Activated naive CD8-positive, alpha-beta T cell treated with anti-CD3 and anti-CD28 coated beads, Interleukin-2, amount 50 U/mL, for 24 hours (primary cell): ENCODE data around the gene CCND3.

Experiments used
- ATAC-seq: fragments of 150-1000 bp; cut with Tn5 transposase; one replicate; pipeline ENCODE4 v1.10.0; 2021
- DNase-seq: peaks from one replicate; pipeline ENCODE4 v3.0.0; 2021
- H3K27ac Mint-ChIP-seq: one replicate; pipeline ENCODE4 v1.8.0; 2021; ENCODE audit warnings: mild to moderate bottlenecking, mixed read lengths
- H3K27me3 Mint-ChIP-seq: one replicate; pipeline ENCODE4 v1.8.0; 2021; ENCODE audit warnings: mixed read lengths
- H3K36me3 Mint-ChIP-seq: one replicate; pipeline ENCODE4 v1.8.0; 2021; ENCODE audit warnings: low read depth, mixed read lengths
- H3K4me1 Mint-ChIP-seq: one replicate; pipeline ENCODE4 v1.8.0; 2021; ENCODE audit warnings: mixed read lengths
- H3K4me3 Mint-ChIP-seq: one replicate; pipeline ENCODE4 v1.8.0; 2021; ENCODE audit warnings: mild to moderate bottlenecking, moderate library complexity, mixed read lengths
- H3K9me3 Mint-ChIP-seq: one replicate; pipeline ENCODE4 v1.8.0; 2021; ENCODE audit warnings: mixed read lengths

CCND3 gene

GRCh38 chr6:41939176-41939847, 2.3 kb downstream of the CCND3 start:
- Mint-ChIP-seq H3K4me1 (peaks cover 79% of the 10 kb centered on the region), H3K27ac (peak overlapping the region; percentile 95), H3K9me3 (no peaks in the 10 kb centered on the region), H3K36me3 (peaks cover 51% of the 10 kb centered on the region), H3K4me3 (peak overlapping the region; percentile 97), H3K27me3 (no peaks in the 10 kb centered on the region)
- ATAC-seq: peak; percentile 2
- DNase-seq: peak; percentile 58

- ATAC-seq (no peak), DNase-seq (no peak)
- H3K9me3 Mint-ChIP-seq: no peaks in the 10 kb centered on the region
- peak overlapping the region; percentile 97 for H3K4me3 Mint-ChIP-seq
- H3K4me1 Mint-ChIP-seq: peaks cover 79% of the 10 kb centered on the region
- H3K27ac Mint-ChIP-seq: peak overlapping the region; percentile 95
- H3K36me3 Mint-ChIP-seq: peaks cover 53% of the 10 kb centered on the region
- H3K27me3 Mint-ChIP-seq: no peaks in the 10 kb centered on the region
These were observed 2.9 kb downstream of the CCND3 start for GRCh38 chr6:41938590-41939175.

GRCh38 chr6:41937861-41938574, 3.6 kb downstream of the CCND3 start:
- H3K4me3 Mint-ChIP-seq: peak overlapping the region; percentile 97
- H3K36me3 Mint-ChIP-seq: peaks cover 55% of the 10 kb centered on the region
- no peaks in the 10 kb centered on the region for H3K27me3 Mint-ChIP-seq
- no peaks in the 10 kb centered on the region for H3K9me3 Mint-ChIP-seq
- DNase-seq (no peak), ATAC-seq (no peak)
- H3K27ac Mint-ChIP-seq: peak overlapping the region; percentile 95
- peaks cover 74% of the 10 kb centered on the region for H3K4me1 Mint-ChIP-seq

- Mint-ChIP-seq H3K9me3 (no peaks in the 10 kb centered on the region), H3K4me1 (peaks cover 69% of the 10 kb centered on the region), H3K27ac (peak overlapping the region; percentile 95), H3K4me3 (peak overlapping the region; percentile 97), H3K27me3 (no peaks in the 10 kb centered on the region), H3K36me3 (peaks cover 60% of the 10 kb centered on the region)
- DNase-seq (no peak), ATAC-seq (no peak)
These were observed 4.1 kb downstream of the CCND3 start for GRCh38 chr6:41937472-41937860.

GRCh38 chr6:41936073-41936837, 5.4 kb downstream of the CCND3 start:
- Mint-ChIP-seq H3K9me3 (no peaks in the 10 kb centered on the region), H3K4me1 (peaks cover 62% of the 10 kb centered on the region), H3K27ac (peak overlapping the region; percentile 84), H3K4me3 (peak overlapping the region; percentile 97), H3K36me3 (peaks cover 68% of the 10 kb centered on the region), H3K27me3 (no peaks in the 10 kb centered on the region)
- ATAC-seq (peak; percentile 75), DNase-seq (peak; percentile 79)

GRCh38 chr6:41935685-41936072, 5.9 kb downstream of the CCND3 start:
- peaks cover 71% of the 10 kb centered on the region for H3K36me3 Mint-ChIP-seq
- H3K4me1 Mint-ChIP-seq: peaks cover 62% of the 10 kb centered on the region
- peak overlapping the region; percentile 84 for H3K27ac Mint-ChIP-seq
- no peaks in the 10 kb centered on the region for H3K9me3 Mint-ChIP-seq
- peak overlapping the region; percentile 97 for H3K4me3 Mint-ChIP-seq
- no peaks in the 10 kb centered on the region for H3K27me3 Mint-ChIP-seq
- DNase-seq: no peak
- ATAC-seq: no peak

- no peaks in the 10 kb centered on the region for H3K27me3 Mint-ChIP-seq
- DNase-seq (no peak), ATAC-seq (no peak)
- peaks cover 67% of the 10 kb centered on the region for H3K36me3 Mint-ChIP-seq
- H3K27ac Mint-ChIP-seq: peak overlapping the region; percentile 84
- H3K4me3 Mint-ChIP-seq: peak overlapping the region; percentile 97
- peaks cover 60% of the 10 kb centered on the region for H3K4me1 Mint-ChIP-seq
- H3K9me3 Mint-ChIP-seq: no peaks in the 10 kb centered on the region
These were observed 6.4 kb downstream of the CCND3 start for GRCh38 chr6:41935193-41935574.

- Mint-ChIP-seq H3K27ac (peak overlapping the region; percentile 84), H3K4me3 (no peak overlapping the region), H3K4me1 (peaks cover 53% of the 10 kb centered on the region), H3K9me3 (no peaks in the 10 kb centered on the region), H3K36me3 (peaks cover 64% of the 10 kb centered on the region), H3K27me3 (no peaks in the 10 kb centered on the region)
- ATAC-seq: no peak
- no peak for DNase-seq
These were observed 7.1 kb downstream of the CCND3 start for GRCh38 chr6:41934278-41935192.

- DNase-seq (no peak), ATAC-seq (no peak)
- Mint-ChIP-seq H3K4me1 (peaks cover 35% of the 10 kb centered on the region), H3K27me3 (no peaks in the 10 kb centered on the region), H3K27ac (no peak overlapping the region), H3K4me3 (no peak overlapping the region), H3K36me3 (peaks cover 64% of the 10 kb centered on the region), H3K9me3 (no peaks in the 10 kb centered on the region)
These were observed 9.2 kb downstream of the CCND3 start for GRCh38 chr6:41932378-41932777.

- DNase-seq (no peak), ATAC-seq (no peak)
- H3K27ac Mint-ChIP-seq: no peak overlapping the region
- H3K4me1 Mint-ChIP-seq: peaks cover 33% of the 10 kb centered on the region
- H3K27me3 Mint-ChIP-seq: no peaks in the 10 kb centered on the region
- H3K9me3 Mint-ChIP-seq: no peaks in the 10 kb centered on the region
- H3K36me3 Mint-ChIP-seq: peaks cover 63% of the 10 kb centered on the region
- H3K4me3 Mint-ChIP-seq: no peak overlapping the region
These were observed 9.8 kb downstream of the CCND3 start for GRCh38 chr6:41931792-41932191.

- DNase-seq: no peak
- Mint-ChIP-seq H3K36me3 (peaks cover 57% of the 10 kb centered on the region), H3K27me3 (no peaks in the 10 kb centered on the region), H3K4me3 (no peak overlapping the region), H3K27ac (peak overlapping the region; percentile 59), H3K4me1 (peaks cover 20% of the 10 kb centered on the region), H3K9me3 (no peaks in the 10 kb centered on the region)
- no peak for ATAC-seq
These were observed 11.7 kb downstream of the CCND3 start for GRCh38 chr6:41929924-41930323.

- no peaks in the 10 kb centered on the region for H3K27me3 Mint-ChIP-seq
- H3K27ac Mint-ChIP-seq: peak overlapping the region; percentile 22
- ATAC-seq (no peak), DNase-seq (no peak)
- peaks cover 37% of the 10 kb centered on the region for H3K4me1 Mint-ChIP-seq
- H3K4me3 Mint-ChIP-seq: no peak overlapping the region
- no peaks in the 10 kb centered on the region for H3K9me3 Mint-ChIP-seq
- peaks cover 62% of the 10 kb centered on the region for H3K36me3 Mint-ChIP-seq
These were observed 14.4 kb downstream of the CCND3 start for GRCh38 chr6:41927253-41927652.

GRCh38 chr6:41922154-41922553, 19.5 kb downstream of the CCND3 start:
- H3K36me3 Mint-ChIP-seq: peaks cover 34% of the 10 kb centered on the region
- DNase-seq (no peak), ATAC-seq (no peak)
- H3K27me3 Mint-ChIP-seq: no peaks in the 10 kb centered on the region
- peak overlapping the region; percentile 94 for H3K27ac Mint-ChIP-seq
- H3K9me3 Mint-ChIP-seq: no peaks in the 10 kb centered on the region
- H3K4me3 Mint-ChIP-seq: peak overlapping the region; percentile 88
- H3K4me1 Mint-ChIP-seq: peaks cover 57% of the 10 kb centered on the region

GRCh38 chr6:41921712-41921998, 20.0 kb downstream of the CCND3 start:
- no peaks in the 10 kb centered on the region for H3K9me3 Mint-ChIP-seq
- peaks cover 55% of the 10 kb centered on the region for H3K4me1 Mint-ChIP-seq
- peak overlapping the region; percentile 94 for H3K27ac Mint-ChIP-seq
- H3K36me3 Mint-ChIP-seq: peaks cover 34% of the 10 kb centered on the region
- ATAC-seq (peak; percentile 6), DNase-seq (no peak)
- no peaks in the 10 kb centered on the region for H3K27me3 Mint-ChIP-seq
- peak overlapping the region; percentile 88 for H3K4me3 Mint-ChIP-seq
